Parathyroid adenoma (tissue), 2 donors: ENCODE measurements around the gene SCARF2.

Experiments
- H2AFZ ChIP-seq: fragments of 300-600 bp; sonication (generic); one replicate; pipeline ENCODE4 v1.7.0; 2017; ENCODE audit warnings: antibody characterized with exemption, mild to moderate bottlenecking
- H3K27ac ChIP-seq: fragments of 300-600 bp; sonication (generic); one replicate; pipeline ENCODE4 v1.7.0; 2017
- H3K27me3 ChIP-seq: fragments of 300-600 bp; sonication (generic); one replicate; pipeline ENCODE4 v1.7.0; 2017; ENCODE audit warnings: low read length; ENCODE audit not compliant: control insufficient read depth, insufficient read depth
- H3K36me3 ChIP-seq: fragments of 300-600 bp; sonication (generic); one replicate; pipeline ENCODE4 v1.7.0; 2017; ENCODE audit warnings: low read length; ENCODE audit not compliant: control insufficient read depth, insufficient read depth
- H3K4me1 ChIP-seq: fragments of 300-600 bp; sonication (generic); one replicate; pipeline ENCODE4 v1.7.0; 2017; ENCODE audit warnings: control low read depth
- H3K4me2 ChIP-seq: fragments of 300-600 bp; sonication (generic); one replicate; pipeline ENCODE4 v1.7.0; 2017; ENCODE audit warnings: low read length
- H3K4me3 ChIP-seq: fragments of 300-600 bp; sonication (generic); one replicate; pipeline ENCODE4 v1.7.0; 2017; ENCODE audit warnings: low read depth, low read length
- H3K79me2 ChIP-seq: fragments of 300-600 bp; sonication (generic); one replicate; pipeline ENCODE4 v1.7.0; 2017; ENCODE audit warnings: control low read depth
- H3K9ac ChIP-seq: fragments of 300-600 bp; sonication (generic); one replicate; pipeline ENCODE4 v1.7.0; 2017; ENCODE audit warnings: mild to moderate bottlenecking
- H3K9me3 ChIP-seq: fragments of 300-600 bp; sonication (generic); one replicate; pipeline ENCODE4 v1.7.0; 2017; ENCODE audit warnings: low read length; ENCODE audit not compliant: control insufficient read depth
- CTCF ChIP-seq: fragments of 300-600 bp; sonication (generic); IDR thresholded peaks from one replicate; pipeline ENCODE4 v1.7.0; 2017; ENCODE audit warnings: antibody characterized with exemption, mild to moderate bottlenecking
- donor health status: primary hyperparathyroidism.

SCARF2 gene

DNA sequence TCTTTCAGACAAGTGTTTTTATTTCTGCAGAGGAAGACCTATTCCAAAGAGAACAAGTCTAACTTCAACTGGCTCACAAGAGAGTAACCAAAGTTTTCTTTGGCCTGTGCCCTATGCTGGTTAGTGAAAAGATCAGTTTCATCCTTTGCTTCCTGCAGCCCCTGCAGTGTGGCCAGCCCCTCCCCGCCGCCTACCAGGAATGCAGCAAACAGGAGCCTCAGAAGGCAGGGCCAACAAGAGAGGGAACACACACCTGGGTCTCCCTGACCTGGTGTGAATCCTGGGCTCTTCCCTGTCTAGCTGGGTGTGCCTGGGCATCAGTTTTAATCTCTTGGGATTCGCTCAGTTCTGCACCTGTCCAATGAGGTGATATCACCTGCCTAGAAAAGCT lies 21.5 kb upstream of the SCARF2 start:
- Histone ChIP-seq H3K9me3 (no peaks in the 10 kb centered on the region), H3K4me3 (no peak overlapping the region), H3K9ac (no peak overlapping the region), H3K36me3 (no peaks in the 10 kb centered on the region), H3K27me3 (no peaks in the 10 kb centered on the region), H2AFZ (no peak overlapping the region), H3K4me1 (no peaks in the 10 kb centered on the region), H3K4me2 (no peak overlapping the region), H3K79me2 (no peaks in the 10 kb centered on the region), H3K27ac (no peak overlapping the region)
- TF ChIP-seq CTCF = no peak

DNA sequence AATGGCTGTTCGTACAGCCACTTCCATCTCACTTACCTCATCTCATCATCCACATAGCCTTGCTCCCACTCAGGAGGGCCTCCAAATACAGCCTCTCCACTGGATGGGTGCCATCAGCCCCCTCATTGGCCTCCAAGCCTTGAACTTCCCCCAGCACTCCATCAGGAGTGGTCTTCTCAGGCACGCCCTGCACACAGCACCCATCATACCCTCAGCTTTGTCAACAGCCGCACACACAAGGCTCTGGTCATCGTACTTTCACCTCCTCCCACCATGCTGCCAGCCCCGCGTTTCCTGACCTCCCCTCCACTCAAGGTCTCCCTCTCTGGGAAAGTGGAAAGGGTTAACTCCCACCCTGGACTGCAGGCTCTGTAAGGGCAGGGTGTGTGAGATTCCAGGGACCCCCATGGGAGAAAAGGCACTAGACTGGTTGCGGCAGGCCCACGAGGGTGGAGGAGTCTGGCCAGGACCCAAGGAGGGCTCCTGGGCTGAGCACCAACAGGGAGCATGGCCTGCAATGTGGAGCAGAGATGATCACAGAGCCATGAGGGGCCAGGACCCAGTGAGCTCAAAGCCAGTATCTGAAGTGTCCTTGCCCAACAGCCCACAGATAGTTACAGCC lies 21.0 kb upstream of the SCARF2 start:
- no peaks in the 10 kb centered on the region for H3K36me3 ChIP-seq
- H3K9ac ChIP-seq = no peak overlapping the region
- H3K27ac ChIP-seq = no peak overlapping the region
- H3K4me1 ChIP-seq = no peaks in the 10 kb centered on the region
- no peak for TF ChIP-seq CTCF
- no peaks in the 10 kb centered on the region for H3K9me3 ChIP-seq
- no peak overlapping the region for H2AFZ ChIP-seq
- no peak overlapping the region for H3K4me3 ChIP-seq
- H3K79me2 ChIP-seq = no peaks in the 10 kb centered on the region
- no peak overlapping the region for H3K4me2 ChIP-seq
- H3K27me3 ChIP-seq = no peaks in the 10 kb centered on the region

DNA sequence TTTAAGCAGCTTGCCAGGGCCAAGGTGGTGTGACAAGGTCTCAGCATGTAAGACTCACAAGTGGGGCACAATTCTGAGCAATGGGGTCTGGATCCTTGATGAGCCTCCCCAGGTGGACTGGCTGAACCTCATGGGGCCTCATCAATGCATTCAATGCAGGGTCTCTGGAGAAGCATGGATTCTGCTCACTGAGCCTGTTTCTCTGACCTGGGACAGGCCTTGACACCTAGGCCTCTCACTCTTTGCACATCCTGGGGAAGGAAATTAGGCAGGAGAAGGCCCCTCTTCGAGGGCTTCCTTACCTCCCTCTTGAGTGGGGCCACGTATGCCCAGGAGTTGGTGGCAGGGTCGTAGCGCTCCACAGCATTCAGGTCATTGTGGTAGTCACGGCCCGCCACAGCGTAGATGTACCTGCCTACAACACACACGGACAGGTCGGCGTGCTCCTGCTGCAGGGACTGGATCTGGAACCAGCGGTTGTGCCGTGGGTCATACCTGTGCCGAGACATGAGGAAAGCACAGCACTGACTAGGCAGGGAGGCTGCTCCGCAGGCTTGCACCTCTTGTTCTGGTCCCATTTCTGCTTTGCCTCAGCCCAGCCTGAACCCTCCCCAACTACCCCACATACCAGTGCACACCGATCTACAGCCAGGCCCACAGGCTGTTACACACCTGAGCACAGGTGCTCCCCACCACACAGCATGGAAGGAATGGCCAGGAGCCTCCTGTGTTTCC lies 20.0 kb upstream of the SCARF2 start:
- TF ChIP-seq CTCF = no peak
- no peaks in the 10 kb centered on the region for H3K36me3 ChIP-seq

GRCh38 chr22:20456722-20457076 lies 19.1 kb upstream of the SCARF2 start:
- Histone ChIP-seq H3K4me2 (no peak overlapping the region), H3K36me3 (no peaks in the 10 kb centered on the region), H2AFZ (no peak overlapping the region), H3K9ac (no peak overlapping the region), H3K4me1 (no peaks in the 10 kb centered on the region), H3K79me2 (no peaks in the 10 kb centered on the region), H3K9me3 (no peaks in the 10 kb centered on the region), H3K4me3 (no peak overlapping the region), H3K27ac (no peak overlapping the region), H3K27me3 (no peaks in the 10 kb centered on the region)
- TF ChIP-seq CTCF = no peak

More for the DNA sequence above, 20.0 kb upstream of the SCARF2 start:
- H3K4me1 ChIP-seq = no peaks in the 10 kb centered on the region
- no peaks in the 10 kb centered on the region for H3K27me3 ChIP-seq
- no peak overlapping the region for H3K4me2 ChIP-seq
- no peaks in the 10 kb centered on the region for H3K79me2 ChIP-seq
- H2AFZ ChIP-seq = no peak overlapping the region
- H3K9ac ChIP-seq = no peak overlapping the region
- H3K9me3 ChIP-seq = no peaks in the 10 kb centered on the region
- H3K27ac ChIP-seq = no peak overlapping the region
- H3K4me3 ChIP-seq = no peak overlapping the region
